CD14-positive monocyte (primary cell): ENCODE data around the gene GPRC5B. TPM values are rescaled to one million over a fixed set of nuclear protein-coding genes. Genes with fewer than 3 reads are reported as not detected.

Experiments
- DNase-seq, 3 donors: peaks; one replicate each; pipeline ENCODE4 v3.0.0-alpha.2; 2011 to 2022
- H2AFZ ChIP-seq: 2 replicates; pipeline ENCODE4 v1.6.0; 2012; ENCODE audit warnings: mild to moderate bottlenecking, low read depth, low read length, inconsistent platforms; ENCODE audit not compliant: insufficient read depth, poor library complexity, severe bottlenecking
- H3K27ac ChIP-seq, 2 donors: 1 replicate in 1 of 2; 2 replicates in 1 of 2; pipeline ENCODE4 v1.5.1; 2012 to 2013; ENCODE audit warnings: low read length in 2 of 2, control low read depth in 1 of 2, inconsistent platforms in 1 of 2, low read depth in 1 of 2, mild to moderate bottlenecking in 1 of 2
- H3K27me3 ChIP-seq, 2 donors: one replicate each; pipeline versions ENCODE4 v1.6.0 to v1.6.1; 2011 to 2013; ENCODE audit warnings: low read length in 2 of 2; ENCODE audit not compliant: control insufficient read depth in 2 of 2, insufficient read depth in 2 of 2
- H3K36me3 ChIP-seq, 2 donors: replicated peaks in 1 of 2; 1 replicate in 1 of 2; 2 replicates in 1 of 2; pipeline versions ENCODE4 v1.5.1 to v1.6.1; 2012 to 2013; ENCODE audit warnings: low read length in 2 of 2, control low read depth in 1 of 2, inconsistent platforms in 1 of 2, mild to moderate bottlenecking in 1 of 2; ENCODE audit not compliant: insufficient read depth in 2 of 2, control insufficient read depth in 1 of 2
- H3K4me1 ChIP-seq, 2 donors: 1 replicate in 1 of 2; 2 replicates in 1 of 2; pipeline versions ENCODE4 v1.5.1 to v1.6.1; 2012 to 2013; ENCODE audit warnings: low read length in 2 of 2, control low read depth in 1 of 2, inconsistent platforms in 1 of 2, mild to moderate bottlenecking in 1 of 2, moderate library complexity in 1 of 2; ENCODE audit not compliant: insufficient read depth in 2 of 2, control insufficient read depth in 1 of 2
- H3K4me2 ChIP-seq: replicated peaks from 2 replicates; pipeline ENCODE3; 2012; ENCODE audit warnings: low read length, moderate library complexity, mild to moderate bottlenecking; ENCODE audit not compliant: poor library complexity, severe bottlenecking; ENCODE audit errors: extremely low read depth
- H3K4me3 ChIP-seq, 3 experiments: fragments of 200-600 bp in 1 of 3; sonication (generic) in 1 of 3; replicated peaks in 1 of 3; 1 replicate in 2 of 3; 2 replicates in 1 of 3; pipeline ENCODE4 v1.5.1; 2011 to 2013; ENCODE audit warnings: low read length in 3 of 3, mild to moderate bottlenecking in 3 of 3, control low read depth in 2 of 3, low read depth in 2 of 3, inconsistent platforms in 1 of 3, moderate library complexity in 1 of 3
- H3K79me2 ChIP-seq: 2 replicates; pipeline ENCODE4 v1.6.0; 2012; ENCODE audit warnings: mild to moderate bottlenecking, control low read depth, inconsistent platforms, low read length, moderate library complexity; ENCODE audit not compliant: insufficient read depth
- H3K9ac ChIP-seq: 2 replicates; pipeline ENCODE4 v1.6.0; 2017; ENCODE audit warnings: low read length, mild to moderate bottlenecking; ENCODE audit not compliant: insufficient read depth, poor library complexity, severe bottlenecking
- H3K9me3 ChIP-seq, 2 donors: replicated peaks in 1 of 2; 1 replicate in 1 of 2; 2 replicates in 1 of 2; pipeline versions ENCODE4 v1.5.1 to v1.6.1; 2012 to 2013; ENCODE audit warnings: low read length in 2 of 2, control low read depth in 1 of 2; ENCODE audit not compliant: control insufficient read depth in 1 of 2, insufficient read depth in 1 of 2
- H4K20me1 ChIP-seq: 2 replicates; pipeline ENCODE4 v1.6.0; 2012; ENCODE audit warnings: mild to moderate bottlenecking, low read length, control low read depth, moderate library complexity; ENCODE audit not compliant: insufficient read depth
- H3K27ac Mint-ChIP-seq, 7 donors: one replicate each; pipeline ENCODE4 v1.8.0; 2020; ENCODE audit warnings: mild to moderate bottlenecking in 7 of 7, mixed read lengths in 7 of 7, moderate library complexity in 6 of 7, inconsistent platforms in 2 of 7
- H3K27me3 Mint-ChIP-seq, 3 donors: one replicate each; pipeline ENCODE4 v1.8.0; 2021 to 2022; ENCODE audit warnings: low read depth in 3 of 3, mild to moderate bottlenecking in 3 of 3, mixed read lengths in 3 of 3, moderate library complexity in 3 of 3, inconsistent platforms in 1 of 3
- H3K36me3 Mint-ChIP-seq, 2 donors: one replicate each; pipeline ENCODE4 v1.8.0; 2020; ENCODE audit warnings: mixed read lengths in 2 of 2, inconsistent platforms in 1 of 2, mild to moderate bottlenecking in 1 of 2
- H3K4me1 Mint-ChIP-seq: one replicate; pipeline ENCODE4 v1.8.0; 2020; ENCODE audit warnings: mild to moderate bottlenecking, mixed read lengths
- H3K4me3 Mint-ChIP-seq, 2 donors: one replicate each; pipeline ENCODE4 v1.8.0; 2020; ENCODE audit warnings: mild to moderate bottlenecking in 2 of 2, mixed read lengths in 2 of 2, moderate library complexity in 1 of 2
- H3K9me3 Mint-ChIP-seq, 7 donors: one replicate each; pipeline ENCODE4 v1.8.0; 2020 to 2022; ENCODE audit warnings: mixed read lengths in 7 of 7, mild to moderate bottlenecking in 6 of 7, moderate library complexity in 6 of 7, inconsistent platforms in 2 of 7
- WGBS: methylation state at CpG from one replicate; pipeline ENCODE4 v1.1.5; 2013; ENCODE audit warnings: missing lambda C conversion rate; ENCODE audit not compliant: insufficient coverage; 5-methylcytosine and 5-hydroxymethylcytosine counted together
- intact Hi-C, 2 donors: fragments of 100-400 bp; cut with micrococcal nuclease; formaldehyde crosslinking; loops; one replicate each; pipeline versions ENCODE4 v1.15.0 to v1.15.1; 2023
- polyA plus RNA-seq, 3 donors: library from polyadenylated mRNA; depleted of rRNA in 1 of 3; unstranded in 2 of 3; stranded (reverse) in 1 of 3; fragments of 300-500 nt in 2 of 3; fragments of >200 nt in 1 of 3; fragmentation: Illumina TruSeq in 2 of 3; gene quantifications; 1 replicate in 2 of 3; 2 replicates in 1 of 3; pipeline ENCODE4 v1.2.3, GENCODE V29; 2012 to 2021
- TF ChIP-seq, protein P1 (sequence below): fragments of 200-600 bp; IDR thresholded peaks from one replicate; pipeline ENCODE4 v1.8.0; 2022; ENCODE audit warnings: antibody characterized with exemption, mild to moderate bottlenecking

The GPRC5B gene
- polyA plus RNA-seq, 3 donors: 0.06 to 0.24 TPM; not detected in 1

DNA sequence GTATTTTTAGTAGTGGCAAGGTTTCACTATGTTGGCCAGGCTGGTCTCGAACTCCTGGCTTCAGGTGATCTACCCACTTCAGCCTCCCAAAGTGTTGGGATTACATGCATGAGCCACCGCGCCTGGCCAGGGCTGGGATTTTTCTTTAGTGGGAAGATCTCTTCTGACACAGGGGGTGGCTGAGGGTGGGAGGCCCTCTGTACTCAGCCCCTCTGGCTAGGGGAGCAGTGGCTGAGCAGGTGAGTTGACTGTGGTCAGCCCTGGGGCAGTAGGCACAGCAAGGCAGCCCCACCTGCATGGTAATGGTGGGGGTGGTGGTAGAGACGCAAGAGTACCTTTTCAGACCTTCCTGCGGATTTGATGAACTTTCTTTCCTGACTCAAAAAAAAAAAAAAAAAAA, 12.3 kb upstream of the GPRC5B start:
- Mint-ChIP-seq H3K27me3 (peaks cover 5 to 10% (median 8%) of the 10 kb centered on the region in 3 donors), H3K36me3 (no peaks in the 10 kb centered on the region), H3K9me3 (peaks cover 0 to 2% (median 0%) of the 10 kb centered on the region in 7 donors), H3K27ac (no peak overlapping the region), H3K4me1 (no peaks in the 10 kb centered on the region), H3K4me3 (no peak overlapping the region)
- intact Hi-C loops: no loop called here
- H3K4me2 ChIP-seq: no peak overlapping the region
- WGBS: 80% methylated on average over 1 of the region's 5 CpGs
- H3K27me3 ChIP-seq: no peaks in the 10 kb centered on the region
- H3K79me2 ChIP-seq: no peaks in the 10 kb centered on the region
- no peaks in the 10 kb centered on the region for H3K36me3 ChIP-seq
- no peak for DNase-seq
- H3K4me3 ChIP-seq: no peak overlapping the region
- TF ChIP-seq, protein P1, sequence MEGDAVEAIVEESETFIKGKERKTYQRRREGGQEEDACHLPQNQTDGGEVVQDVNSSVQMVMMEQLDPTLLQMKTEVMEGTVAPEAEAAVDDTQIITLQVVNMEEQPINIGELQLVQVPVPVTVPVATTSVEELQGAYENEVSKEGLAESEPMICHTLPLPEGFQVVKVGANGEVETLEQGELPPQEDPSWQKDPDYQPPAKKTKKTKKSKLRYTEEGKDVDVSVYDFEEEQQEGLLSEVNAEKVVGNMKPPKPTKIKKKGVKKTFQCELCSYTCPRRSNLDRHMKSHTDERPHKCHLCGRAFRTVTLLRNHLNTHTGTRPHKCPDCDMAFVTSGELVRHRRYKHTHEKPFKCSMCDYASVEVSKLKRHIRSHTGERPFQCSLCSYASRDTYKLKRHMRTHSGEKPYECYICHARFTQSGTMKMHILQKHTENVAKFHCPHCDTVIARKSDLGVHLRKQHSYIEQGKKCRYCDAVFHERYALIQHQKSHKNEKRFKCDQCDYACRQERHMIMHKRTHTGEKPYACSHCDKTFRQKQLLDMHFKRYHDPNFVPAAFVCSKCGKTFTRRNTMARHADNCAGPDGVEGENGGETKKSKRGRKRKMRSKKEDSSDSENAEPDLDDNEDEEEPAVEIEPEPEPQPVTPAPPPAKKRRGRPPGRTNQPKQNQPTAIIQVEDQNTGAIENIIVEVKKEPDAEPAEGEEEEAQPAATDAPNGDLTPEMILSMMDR: no peak
- no peak overlapping the region for H2AFZ ChIP-seq
- no peak overlapping the region for H3K27ac ChIP-seq
- no peak overlapping the region for H3K9ac ChIP-seq
- H4K20me1 ChIP-seq: no peaks in the 10 kb centered on the region
- no peaks in the 10 kb centered on the region for H3K4me1 ChIP-seq
- no peaks in the 10 kb centered on the region for H3K9me3 ChIP-seq

DNA sequence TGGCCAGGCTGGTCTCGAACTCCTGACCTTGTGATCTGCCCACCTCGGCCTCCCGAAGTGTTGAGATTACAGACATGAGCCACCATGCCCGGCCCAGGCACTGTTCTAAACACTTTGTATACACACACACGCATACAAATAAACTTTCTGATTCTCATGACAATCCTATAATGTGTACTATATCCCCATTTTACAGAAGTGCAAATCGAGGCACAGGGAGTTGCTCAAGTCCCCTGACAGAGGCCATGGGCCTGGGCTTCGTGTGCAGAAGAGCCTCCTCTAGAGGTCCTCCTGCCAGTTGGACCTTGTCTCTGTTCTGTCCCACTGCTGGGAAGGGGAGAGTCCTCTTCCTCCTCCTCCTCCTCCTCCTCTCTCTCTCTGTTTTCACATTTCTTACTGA, 9.9 kb upstream of the GPRC5B start:
- H3K9me3 ChIP-seq: no peaks in the 10 kb centered on the region
- no peaks in the 10 kb centered on the region for H3K36me3 ChIP-seq
- no peaks in the 10 kb centered on the region for H3K4me1 ChIP-seq
- no peak overlapping the region for H3K4me3 Mint-ChIP-seq
- H4K20me1 ChIP-seq: no peaks in the 10 kb centered on the region
- no peak overlapping the region for H2AFZ ChIP-seq
- peaks cover 0 to 5% (median 0%) of the 10 kb centered on the region in 7 donors for H3K9me3 Mint-ChIP-seq
- H3K36me3 Mint-ChIP-seq: no peaks in the 10 kb centered on the region
- no peak overlapping the region for H3K27ac Mint-ChIP-seq
- H3K4me1 Mint-ChIP-seq: no peaks in the 10 kb centered on the region
- intact Hi-C loops: no loop called here
- no peak overlapping the region for H3K4me3 ChIP-seq
- no peak for DNase-seq
- no peak overlapping the region for H3K9ac ChIP-seq
- H3K27ac ChIP-seq: no peak overlapping the region
- peaks cover 5 to 12% (median 9%) of the 10 kb centered on the region in 3 donors for H3K27me3 Mint-ChIP-seq
- H3K79me2 ChIP-seq: no peaks in the 10 kb centered on the region
- no peak overlapping the region for H3K4me2 ChIP-seq
- WGBS: 94% methylated on average over 6 of the region's 7 CpGs
- TF ChIP-seq, protein P1: no peak
- H3K27me3 ChIP-seq: no peaks in the 10 kb centered on the region
